Astrocyte of the cerebellum (primary cell): ENCODE results near the gene TNFRSF6B.

Experiments
- DNase-seq: peaks from one replicate; pipeline ENCODE4 v3.0.0-alpha.2; 2011; ENCODE audit warnings: low read depth
- H3K4me3 ChIP-seq: 2 replicates; pipeline ENCODE4 v1.5.1; 2011; ENCODE audit warnings: mild to moderate bottlenecking, low read depth, low read length, moderate library complexity
- CTCF ChIP-seq: IDR thresholded peaks from 2 replicates; pipeline ENCODE4 v1.5.1; 2012; ENCODE audit warnings: low read length, low read depth, moderate library complexity, mild to moderate bottlenecking; ENCODE audit errors: missing control alignments
- in situ Hi-C: cut with HindIII; loops from 2 replicates; pipeline ENCODE4 v1.10.0; 2017; ENCODE audit warnings: low sequenced_read_pairs

TNFRSF6B gene

GRCh38 chr20:63688228-63689045, 8.0 kb upstream of the TNFRSF6B start:
- TF ChIP-seq CTCF, result no peak
- no peak overlapping the region for H3K4me3 ChIP-seq
- DNase-seq, result no peak
- in situ Hi-C loops, result no loop called here

GRCh38 chr20:63689046-63690002, 7.1 kb upstream of the TNFRSF6B start:
- TF ChIP-seq CTCF, result no peak
- in situ Hi-C loops, result no loop called here
- no peak overlapping the region for H3K4me3 ChIP-seq
- DNase-seq, result no peak

- H3K4me3 ChIP-seq, result no peak overlapping the region
- TF ChIP-seq CTCF, result no peak
- in situ Hi-C loops, result no loop called here
- DNase-seq, result no peak
Measured at GRCh38 chr20:63690003-63690897, 6.2 kb upstream of the TNFRSF6B start.

GRCh38 chr20:63690898-63691710, 5.3 kb upstream of the TNFRSF6B start:
- no peak overlapping the region for H3K4me3 ChIP-seq
- no peak for TF ChIP-seq CTCF
- in situ Hi-C loops, result no loop called here
- DNase-seq, result no peak

- no peak for DNase-seq
- H3K4me3 ChIP-seq, result no peak overlapping the region
- in situ Hi-C loops, result no loop called here
- TF ChIP-seq CTCF, result no peak
Measured at GRCh38 chr20:63691711-63692435, 4.6 kb upstream of the TNFRSF6B start.
